Endothelial cell of umbilical vein (primary cell): ENCODE results near the gene CFAP46. TPM values are rescaled to one million over a fixed set of nuclear protein-coding genes. Genes with fewer than 3 reads are reported as not detected.

Experiments
- BruUV-seq: library from RNA; stranded (reverse); fragments of 400-500 nt; replicated peaks from 2 replicates; lab custom pipeline; 2021; lab: Mats Ljungman, UMichigan
- CTCF ChIA-PET: fragments of 300-600, 350-600 bp; sonication (Branson Sonifier 250); formaldehyde crosslinking; loops from one replicate; lab custom pipeline; 2021; ENCODE audit warnings: antibody characterized with exemption, inconsistent platforms; lab: Charles Lee
- POLR2A ChIA-PET: fragments of 300-600, 350-600 bp; sonication (Branson Sonifier 250); formaldehyde crosslinking; loops from one replicate; lab custom pipeline; 2021; ENCODE audit warnings: antibody characterized with exemption, inconsistent platforms; lab: Charles Lee
- DNase-seq: peaks from one replicate; pipeline ENCODE4 v3.0.0-alpha.2; 2011; ENCODE audit warnings: low read depth, low spot score
- FAIRE-seq: peaks from 2 replicates; lab custom pipeline; 2011; peaks lifted over from hg19 to GRCh38; lab: Jason Lieb, UNC
- H2AFZ ChIP-seq: 2 replicates; pipeline ENCODE4 v1.6.0; 2012; ENCODE audit warnings: low read depth, low read length, control low read depth, inconsistent platforms
- H3K27ac ChIP-seq: 2 replicates; pipeline ENCODE4 v1.5.1; 2011; ENCODE audit warnings: low read depth, mild to moderate bottlenecking, control low read depth, low read length, moderate library complexity; ENCODE audit not compliant: insufficient read depth
- H3K27me3 ChIP-seq, 2 experiments: 2 replicates each; pipeline versions ENCODE4 v1.6.0 to v1.6.1; 2011; ENCODE audit warnings: low read length in 2 of 2, mixed read lengths in 1 of 2; ENCODE audit not compliant: control insufficient read depth in 2 of 2, insufficient read depth in 2 of 2
- H3K36me3 ChIP-seq, 2 experiments: 2 replicates in 1 of 2; 3 replicates in 1 of 2; pipeline ENCODE4 v1.5.1; 2011; ENCODE audit warnings: low read length in 2 of 2, mild to moderate bottlenecking in 1 of 2, moderate library complexity in 1 of 2; ENCODE audit not compliant: control insufficient read depth in 2 of 2, insufficient read depth in 2 of 2; ENCODE audit errors: extremely low read depth in 1 of 2
- H3K4me1 ChIP-seq: 3 replicates; pipeline ENCODE4 v1.5.1; 2011; ENCODE audit warnings: mild to moderate bottlenecking, low read length; ENCODE audit not compliant: control insufficient read depth, insufficient read depth; ENCODE audit errors: extremely low read depth
- H3K4me2 ChIP-seq: 2 replicates; pipeline ENCODE4 v1.6.1; 2011; ENCODE audit warnings: low read length, control low read depth, mixed read lengths; ENCODE audit not compliant: insufficient read depth
- H3K4me3 ChIP-seq, 3 experiments: fragments of 200-600 bp in 1 of 3; sonication (generic), shearing (Covaris generic) in 1 of 3; replicated peaks in 1 of 3; 2 replicates each; pipeline ENCODE4 v1.5.1; 2011 to 2016; ENCODE audit warnings: control low read depth in 3 of 3, low read length in 3 of 3, mild to moderate bottlenecking in 2 of 3, inconsistent platforms in 1 of 3, low read depth in 1 of 3, moderate library complexity in 1 of 3; ENCODE audit not compliant: insufficient read depth in 1 of 3
- H3K79me2 ChIP-seq: 2 replicates; pipeline ENCODE4 v1.6.0; 2012; ENCODE audit warnings: low read length, inconsistent platforms; ENCODE audit not compliant: control insufficient read depth, insufficient read depth
- H3K9ac ChIP-seq: replicated peaks from 2 replicates; pipeline ENCODE3; 2011; ENCODE audit warnings: low read length, control low read depth; ENCODE audit not compliant: insufficient read depth; ENCODE audit errors: extremely low read depth
- H3K9me1 ChIP-seq: replicated peaks from 3 replicates; pipeline ENCODE4 v1.6.0; 2011; ENCODE audit warnings: mild to moderate bottlenecking, low read length; ENCODE audit not compliant: control insufficient read depth, insufficient read depth; ENCODE audit errors: extremely low read depth
- H3K9me3 ChIP-seq: replicated peaks from 2 replicates; pipeline ENCODE4 v1.5.1; 2012; ENCODE audit warnings: low read length, inconsistent platforms; ENCODE audit not compliant: control insufficient read depth, insufficient read depth
- H4K20me1 ChIP-seq: replicated peaks from 2 replicates; pipeline ENCODE3; 2011; ENCODE audit warnings: mild to moderate bottlenecking, low read length; ENCODE audit not compliant: control insufficient read depth, insufficient read depth; ENCODE audit errors: extremely low read depth
- CTCF ChIP-seq, 2 donors: IDR thresholded peaks; 1 replicate in 1 of 2; 2 replicates in 1 of 2; pipeline ENCODE4 v1.5.1; 2011; ENCODE audit warnings: low read length in 2 of 2, mild to moderate bottlenecking in 2 of 2, moderate library complexity in 2 of 2, control low read depth in 1 of 2, inconsistent platforms in 1 of 2, low read depth in 1 of 2; ENCODE audit not compliant: insufficient read depth in 1 of 2; ENCODE audit errors: extremely low read depth in 1 of 2
- EZH2 ChIP-seq: IDR thresholded peaks from 2 replicates; pipeline ENCODE4 v1.6.1; 2012; ENCODE audit warnings: borderline replicate concordance, low read depth, mild to moderate bottlenecking, moderate library complexity, low read length, inconsistent platforms; ENCODE audit not compliant: severe bottlenecking
- FOS ChIP-seq: IDR thresholded peaks from 2 replicates; pipeline ENCODE4 v1.6.1; 2011; ENCODE audit warnings: mild to moderate bottlenecking, low read length, moderate library complexity, borderline replicate concordance; ENCODE audit not compliant: insufficient read depth
- GATA2 ChIP-seq: IDR thresholded peaks from 2 replicates; pipeline ENCODE4 v1.7.0; 2011; ENCODE audit warnings: low read depth, mild to moderate bottlenecking, moderate library complexity, mixed read lengths, low read length; ENCODE audit not compliant: insufficient read length, insufficient read depth
- MAX ChIP-seq: IDR thresholded peaks from 2 replicates; pipeline ENCODE4 v1.6.1; 2011; ENCODE audit not compliant: insufficient read depth, insufficient read length
- MYC ChIP-seq: IDR thresholded peaks from one replicate; pipeline ENCODE4 v1.6.1; 2011; ENCODE audit warnings: mild to moderate bottlenecking, low read depth, low read length
- POLR2A ChIP-seq: IDR thresholded peaks from 2 replicates; pipeline ENCODE4 v1.6.1; 2012; ENCODE audit warnings: low read depth, mild to moderate bottlenecking, control low read depth, low read length
- POLR2AphosphoS5 ChIP-seq: IDR thresholded peaks from 2 replicates; pipeline ENCODE4 v1.6.1; 2012; ENCODE audit warnings: low read depth, mild to moderate bottlenecking, control low read depth, low read length, moderate library complexity; ENCODE audit not compliant: insufficient read depth
- dilution Hi-C: fragments of 300-500 bp; cut with MboI; formaldehyde crosslinking; loops from one replicate; pipeline ENCODE4 v1.15.0; 2019; ENCODE audit warnings: low sequenced_read_pairs; ENCODE audit not compliant: extremely low pct_ligation_motif_present
- intact Hi-C: fragments of 100-400 bp; cut with micrococcal nuclease; formaldehyde crosslinking; loops from one replicate; pipeline ENCODE4 v1.10.0; 2022
- polyA plus RNA-seq, 4 experiments: library from polyadenylated mRNA; depleted of rRNA in 3 of 4; stranded (reverse) in 3 of 4; unstranded in 1 of 4; fragments of >200 nt; gene quantifications; 2 replicates each; pipeline versions ENCODE4 v1.2.1 to v1.2.3, GENCODE V29; 2011 to 2012; ENCODE audit warnings: missing spikeins in 1 of 4
- total RNA-seq: library from RNA; stranded (reverse); gene quantifications from 2 replicates; pipeline ENCODE4 v1.2.3, GENCODE V29; 2021

The CFAP46 gene
- total and polyA plus RNA-seq, 2 donors (not counting 3 experiments of a cell fraction or from before 2014, with no cell fraction given): 0.75 to 0.98 TPM

- Histone ChIP-seq H3K9me3 (no peaks in the 10 kb centered on the region), H3K27me3 (no peaks in the 10 kb centered on the region), H2AFZ (no peak overlapping the region), H3K36me3 (no peaks in the 10 kb centered on the region), H3K4me3 (no peak overlapping the region), H3K9ac (no peak overlapping the region), H3K4me2 (no peak overlapping the region), H3K79me2 (no peaks in the 10 kb centered on the region), H4K20me1 (no peaks in the 10 kb centered on the region), H3K9me1 (no peaks in the 10 kb centered on the region), H3K27ac (no peak overlapping the region), H3K4me1 (no peaks in the 10 kb centered on the region)
- DNase-seq: no peak
- no peak for TF ChIP-seq POLR2A
- TF ChIP-seq POLR2AphosphoS5: no peak
- no peak for TF ChIP-seq EZH2
- TF ChIP-seq MYC: no peak
- TF ChIP-seq MAX: no peak
- TF ChIP-seq FOS: no peak
- TF ChIP-seq GATA2: no peak
- ChIA-PET CTCF (no interaction called here), POLR2A (no interaction called here)
- intact Hi-C loops: no loop called here
- BruUV-seq: no TSS peak
- dilution Hi-C loops: no loop called here
- FAIRE-seq: no peak
Measured at GRCh38 chr10:132989476-132990415, 47.4 kb upstream of the CFAP46 start.

GRCh38 chr10:132988988-132989387 lies 46.6 kb upstream of the CFAP46 start:
- TF ChIP-seq GATA2 (no peak), POLR2A (no peak), POLR2AphosphoS5 (no peak), CTCF (IDR thresholded peaks at IDR 0.05; ENCODE audit: extremely low read depth in 1 of 2, insufficient read depth in 1 of 2, low read depth in 1 of 2, low read length in 2 of 2) (no peak), FOS (no peak), MYC (no peak)
- H3K9ac ChIP-seq: no peak overlapping the region
- dilution Hi-C loops (no loop called here), intact Hi-C loops (no loop called here)
- H3K27ac ChIP-seq: no peak overlapping the region
- H3K4me2 ChIP-seq: no peak overlapping the region
- ChIA-PET CTCF (no interaction called here), POLR2A (no interaction called here)
- H3K9me3 ChIP-seq: no peaks in the 10 kb centered on the region
- no peak overlapping the region for H2AFZ ChIP-seq
- H3K4me3 ChIP-seq: no peak overlapping the region
- H3K36me3 ChIP-seq: no peaks in the 10 kb centered on the region
- no peaks in the 10 kb centered on the region for H4K20me1 ChIP-seq
- DNase-seq: no peak
- no peaks in the 10 kb centered on the region for H3K4me1 ChIP-seq
- H3K79me2 ChIP-seq: no peaks in the 10 kb centered on the region
- H3K9me1 ChIP-seq: no peaks in the 10 kb centered on the region
- no peak for FAIRE-seq
- no TSS peak for BruUV-seq
- H3K27me3 ChIP-seq: no peaks in the 10 kb centered on the region
